ENCODE measurements around the gene PNMA8A.

The PNMA8A gene

DNA sequence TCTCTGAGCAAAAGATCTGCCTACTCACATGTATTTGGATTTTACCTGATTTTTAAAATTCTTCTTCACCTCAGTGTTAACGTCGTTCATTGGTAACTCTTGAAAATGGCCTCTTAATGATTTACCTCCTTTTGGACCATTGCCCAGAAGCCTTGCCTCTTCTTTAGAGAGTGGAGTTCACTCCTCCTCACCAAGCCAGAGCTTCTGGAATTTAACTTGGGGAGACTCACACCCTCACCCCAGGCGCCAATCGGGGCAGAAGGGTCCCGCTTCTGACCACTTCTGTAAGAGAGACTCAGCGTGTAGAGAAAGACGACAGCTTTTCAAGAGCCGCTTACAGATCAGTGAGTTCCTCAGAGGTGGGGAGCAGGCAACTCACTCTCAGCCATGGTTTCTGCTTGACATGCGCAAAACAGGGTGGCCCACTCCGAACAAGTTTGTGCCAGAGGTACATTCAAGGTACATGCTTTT, 45.3 kb downstream of the PNMA8A start:
- no peak for DNase-seq

DNA sequence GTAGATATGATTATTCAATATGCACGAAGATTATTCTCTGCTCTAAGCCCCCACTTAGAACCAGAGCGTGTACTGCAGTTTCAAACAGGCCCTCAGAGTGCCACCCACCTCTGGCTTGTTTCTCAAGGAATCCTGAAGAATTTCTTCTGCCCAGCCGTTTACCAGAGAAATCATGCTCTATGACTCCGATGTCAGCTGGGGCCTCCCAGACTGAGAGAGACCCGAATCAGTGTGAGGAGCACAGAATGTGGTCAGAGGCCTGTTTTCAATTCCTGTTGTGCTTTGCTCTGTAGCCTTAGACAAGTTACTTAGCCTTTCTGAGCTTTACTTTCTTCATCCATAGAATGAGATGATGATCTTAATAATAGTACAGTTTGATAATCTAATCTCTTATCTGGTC, 48.2 kb downstream of the PNMA8A start:
- DNase-seq = no peak

GRCh38 chr19:46422344-46422743, 49.0 kb downstream of the PNMA8A start:
- DNase-seq = no peak

- DNase-seq = no peak
These were observed 51.3 kb downstream of the PNMA8A start for GRCh38 chr19:46420056-46420455.
